ENCODE results near the gene BRIP1.
"Not testable (repeated sequence)": the region's sequence is repeated elsewhere in the genome, so short reads cannot be mapped to it uniquely, and the experiment has no call there.

The BRIP1 gene

GRCh38 chr17:61862975-61863800, at the start of gene BRIP1:
Gene BRIP1, minus strand, starts transcription at chr17:61863528. Its CDS starts 1,989 bp downstream, at chr17:61861539.
- peak; percentile 95 for DNase-seq

- DNase-seq = no peak
Measured at GRCh38 chr17:61908292-61909037, 45.1 kb upstream of the BRIP1 start.

GRCh38 chr17:61907361-61907760, 44.0 kb upstream of the BRIP1 start:
- DNase-seq = no peak

- DNase-seq = no peak
Measured at GRCh38 chr17:61904094-61904710, 40.9 kb upstream of the BRIP1 start.

- no peak for DNase-seq
Measured at GRCh38 chr17:61903251-61903650, 39.9 kb upstream of the BRIP1 start.

- DNase-seq = no peak
Measured at GRCh38 chr17:61897548-61898180, 34.3 kb upstream of the BRIP1 start.

- DNase-seq = no peak
Measured at GRCh38 chr17:61895391-61895790, 32.1 kb upstream of the BRIP1 start.

GRCh38 chr17:61894310-61894709, 31.0 kb upstream of the BRIP1 start:
- not testable (repeated sequence) for DNase-seq

GRCh38 chr17:61887733-61888132, 24.4 kb upstream of the BRIP1 start:
- not testable (repeated sequence) for DNase-seq

- DNase-seq = not testable (repeated sequence)
Measured at GRCh38 chr17:61885865-61886264, 22.5 kb upstream of the BRIP1 start.

GRCh38 chr17:61884864-61885263, 21.5 kb upstream of the BRIP1 start:
- no peak for DNase-seq

- DNase-seq = no peak
Measured at GRCh38 chr17:61880589-61881102, 17.3 kb upstream of the BRIP1 start.

GRCh38 chr17:61878984-61879612, 15.8 kb upstream of the BRIP1 start:
- no peak for DNase-seq

- DNase-seq = no peak
Measured at GRCh38 chr17:61878520-61878919, 15.2 kb upstream of the BRIP1 start.

GRCh38 chr17:61877837-61878236, 14.5 kb upstream of the BRIP1 start:
- DNase-seq = no peak

- no peak for DNase-seq
Measured at GRCh38 chr17:61875804-61876203, 12.5 kb upstream of the BRIP1 start.

GRCh38 chr17:61875285-61875684, 12.0 kb upstream of the BRIP1 start:
- DNase-seq = no peak

- DNase-seq = no peak
Measured at GRCh38 chr17:61874075-61874474, 10.7 kb upstream of the BRIP1 start.

- no peak for DNase-seq
Measured at GRCh38 chr17:61872099-61872498, 8.8 kb upstream of the BRIP1 start.

- DNase-seq = no peak
Measured at GRCh38 chr17:61869138-61869537, 5.8 kb upstream of the BRIP1 start.

- DNase-seq = no peak
Measured at GRCh38 chr17:61868074-61868473, 4.7 kb upstream of the BRIP1 start.

GRCh38 chr17:61867033-61867432, 3.7 kb upstream of the BRIP1 start:
- DNase-seq = no peak

GRCh38 chr17:61863801-61864126, 436 bp upstream of the BRIP1 start:
- DNase-seq = no peak
